Activated T-cell treated with anti-CD3 and anti-CD28 coated beads, Interleukin-2, amount 50 U/mL, for 72 hours (primary cell): ENCODE data around the gene KCNK1. TPM values are rescaled to one million over a fixed set of nuclear protein-coding genes. Genes with fewer than 3 reads are reported as not detected.
A peak's percentile ranks its signal among the peaks of the same experiment; 100 is the strongest.
"Not testable (repeated sequence)": the region's sequence is repeated elsewhere in the genome, so short reads cannot be mapped to it uniquely, and the experiment has no call there.

Experiments used
- ATAC-seq, 2 donors: fragments of 150-1000 bp; cut with Tn5 transposase; replicated peaks in 1 of 2; 2 replicates each; pipeline ENCODE4 v1.10.0; 2021; ENCODE audit warnings: moderate library complexity in 2 of 2, mild to moderate bottlenecking in 1 of 2
- DNase-seq, 2 donors: peaks; one replicate each; pipeline ENCODE4 v3.0.0; 2021 to 2022; ENCODE audit warnings: mixed read lengths in 1 of 2
- H3K27ac Mint-ChIP-seq: one replicate; pipeline ENCODE4 v1.8.0; 2022; ENCODE audit warnings: mild to moderate bottlenecking, moderate library complexity, mixed read lengths
- H3K27me3 Mint-ChIP-seq: one replicate; pipeline ENCODE4 v1.8.0; 2022; ENCODE audit warnings: low read depth, mixed read lengths
- H3K36me3 Mint-ChIP-seq, 2 donors: one replicate each; pipeline ENCODE4 v1.8.0; 2022; ENCODE audit warnings: mixed read lengths in 2 of 2, mild to moderate bottlenecking in 1 of 2; ENCODE audit not compliant: insufficient read depth in 2 of 2
- H3K4me1 Mint-ChIP-seq: one replicate; pipeline ENCODE4 v1.8.0; 2022; ENCODE audit warnings: low read depth, mixed read lengths
- H3K4me3 Mint-ChIP-seq, 2 donors: one replicate each; pipeline ENCODE4 v1.8.0; 2022; ENCODE audit warnings: mild to moderate bottlenecking in 2 of 2, mixed read lengths in 2 of 2, moderate library complexity in 2 of 2
- H3K9me3 Mint-ChIP-seq, 2 donors: one replicate each; pipeline ENCODE4 v1.8.0; 2022; ENCODE audit warnings: mixed read lengths in 2 of 2
- total RNA-seq, 2 donors: library from RNA; stranded (reverse); gene quantifications; one replicate each; pipeline ENCODE4 v1.2.3, GENCODE V29; 2022

Gene KCNK1
- total RNA-seq, 2 donors from 2014 or later, result 0.43 to 5.9 TPM

DNA sequence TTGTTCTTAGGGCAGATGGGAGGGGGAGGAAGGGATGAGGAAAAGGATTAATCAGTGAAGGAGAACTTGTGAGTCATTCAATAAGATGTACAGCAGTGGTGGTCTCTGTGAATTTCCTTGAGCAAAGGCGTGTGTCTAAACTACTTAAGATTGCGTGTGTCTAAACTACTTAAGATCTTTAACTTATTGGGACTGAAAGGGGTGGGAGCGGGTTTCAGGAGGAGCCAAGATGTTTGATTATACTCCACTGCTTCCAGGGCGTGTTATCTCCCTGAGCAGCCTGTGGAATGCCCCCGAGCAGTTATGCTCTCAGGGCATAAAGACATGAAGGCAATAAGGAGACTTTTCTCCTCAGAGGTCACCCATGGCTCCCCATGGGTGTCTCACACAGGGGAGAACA lies 2.5 kb upstream of the KCNK1 start:
- not testable (repeated sequence) for H3K9me3 Mint-ChIP-seq, DNase-seq, H3K27ac Mint-ChIP-seq, H3K4me3 Mint-ChIP-seq, ATAC-seq, H3K36me3 Mint-ChIP-seq
- Mint-ChIP-seq H3K4me1 (peaks cover 13% of the 10 kb centered on the region), H3K27me3 (peaks cover 78% of the 10 kb centered on the region)

DNA sequence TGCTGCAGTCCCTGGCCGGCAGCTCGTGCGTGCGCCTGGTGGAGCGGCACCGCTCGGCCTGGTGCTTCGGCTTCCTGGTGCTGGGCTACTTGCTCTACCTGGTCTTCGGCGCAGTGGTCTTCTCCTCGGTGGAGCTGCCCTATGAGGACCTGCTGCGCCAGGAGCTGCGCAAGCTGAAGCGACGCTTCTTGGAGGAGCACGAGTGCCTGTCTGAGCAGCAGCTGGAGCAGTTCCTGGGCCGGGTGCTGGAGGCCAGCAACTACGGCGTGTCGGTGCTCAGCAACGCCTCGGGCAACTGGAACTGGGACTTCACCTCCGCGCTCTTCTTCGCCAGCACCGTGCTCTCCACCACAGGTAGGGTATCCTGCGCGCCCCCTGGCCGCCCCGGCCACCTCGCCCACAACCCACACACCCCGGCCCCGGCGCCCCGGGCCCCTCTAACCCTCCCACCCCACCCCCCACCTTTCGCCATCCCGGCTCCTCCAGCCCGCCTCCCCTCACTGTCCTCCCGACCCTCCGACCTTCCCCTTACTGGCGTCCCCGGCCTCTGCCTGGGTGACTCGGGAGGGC lies 352 bp downstream of the KCNK1 start:
- DNase-seq (peak in 1 of 2 donors; percentile 15), ATAC-seq (peak; percentile 27 to 54)
- Mint-ChIP-seq H3K27ac (peak overlapping the region; percentile 49), H3K27me3 (peaks cover 79% of the 10 kb centered on the region), H3K9me3 (no peaks in the 10 kb centered on the region), H3K36me3 (peaks cover 0 to 3% of the 10 kb centered on the region in 2 donors), H3K4me1 (peaks cover 13% of the 10 kb centered on the region), H3K4me3 (peak overlapping the region; percentile 73 to 88)

DNA sequence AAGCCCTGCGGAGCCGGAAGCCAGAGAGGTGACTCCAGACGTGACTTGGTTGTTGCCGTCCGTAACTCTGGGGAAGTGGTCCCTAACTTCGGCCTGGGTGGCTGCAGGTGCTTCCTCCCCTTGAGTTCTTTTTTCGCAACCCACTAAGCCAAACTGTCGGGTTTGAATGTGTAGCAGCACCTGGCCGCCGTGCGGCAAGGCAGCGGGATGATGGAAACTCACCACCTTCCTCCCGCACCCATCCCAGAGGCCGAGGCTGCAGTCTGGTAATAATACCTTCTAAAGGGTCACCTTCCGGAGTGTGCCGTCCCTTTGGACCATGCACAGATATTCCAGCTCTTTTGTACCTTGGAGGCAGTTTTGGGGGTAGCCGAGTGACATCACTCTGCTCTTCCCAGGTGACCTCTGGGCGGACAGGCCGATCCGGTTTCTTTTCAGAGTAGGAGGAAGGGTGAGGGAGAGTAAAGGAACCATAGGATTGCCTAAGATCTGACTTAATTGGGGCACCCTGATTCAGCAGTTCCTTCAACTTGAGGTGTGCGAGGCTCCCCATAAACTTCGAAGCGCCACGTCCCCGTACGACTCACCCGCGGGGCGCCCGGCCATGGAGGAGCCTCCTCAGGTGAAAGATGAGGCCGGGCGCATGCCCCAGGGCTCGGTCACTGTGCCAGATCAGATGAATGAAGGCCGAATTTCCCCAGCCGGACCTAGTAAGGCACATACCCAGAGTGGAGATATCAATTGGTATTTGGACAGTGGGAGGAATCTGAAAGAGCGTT lies 1.0 kb downstream of the KCNK1 start:
- peak in 1 of 2 donors; percentile 23 for DNase-seq
- peaks cover 0 to 3% of the 10 kb centered on the region in 2 donors for H3K36me3 Mint-ChIP-seq
- peak overlapping the region; percentile 73 to 82 for H3K4me3 Mint-ChIP-seq
- no peaks in the 10 kb centered on the region for H3K9me3 Mint-ChIP-seq
- peak overlapping the region; percentile 49 for H3K27ac Mint-ChIP-seq
- H3K27me3 Mint-ChIP-seq, result peaks cover 73% of the 10 kb centered on the region
- peaks cover 13% of the 10 kb centered on the region for H3K4me1 Mint-ChIP-seq
- peak; percentile 24 to 59 for ATAC-seq

DNA sequence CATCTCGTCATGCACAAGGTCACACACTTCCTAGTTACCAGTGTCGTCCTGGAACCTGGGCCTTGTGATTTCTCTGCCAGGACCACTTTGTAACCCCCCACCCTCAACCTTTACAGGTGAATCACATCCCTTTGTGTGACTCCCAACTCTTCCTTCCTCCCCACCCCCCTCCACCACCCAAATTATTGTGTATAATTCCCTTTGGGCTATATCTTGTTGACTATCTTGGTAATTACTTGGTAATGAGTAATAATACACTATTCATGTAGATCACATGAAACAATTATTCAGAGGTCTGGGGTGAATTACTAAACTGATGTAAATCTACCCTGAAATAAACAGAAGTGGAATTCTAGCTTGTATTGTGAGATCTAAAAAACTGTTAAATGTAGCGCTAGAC lies 1.7 kb downstream of the KCNK1 start:
- H3K9me3 Mint-ChIP-seq, result no peaks in the 10 kb centered on the region
- H3K27me3 Mint-ChIP-seq, result peaks cover 70% of the 10 kb centered on the region
- ATAC-seq, result no peak
- H3K36me3 Mint-ChIP-seq, result peaks cover 0 to 3% of the 10 kb centered on the region in 2 donors
- no peak overlapping the region for H3K27ac Mint-ChIP-seq
- DNase-seq, result no peak
- H3K4me1 Mint-ChIP-seq, result peaks cover 13% of the 10 kb centered on the region
- H3K4me3 Mint-ChIP-seq, result peak overlapping the region in 1 of 2 donors; percentile 82

DNA sequence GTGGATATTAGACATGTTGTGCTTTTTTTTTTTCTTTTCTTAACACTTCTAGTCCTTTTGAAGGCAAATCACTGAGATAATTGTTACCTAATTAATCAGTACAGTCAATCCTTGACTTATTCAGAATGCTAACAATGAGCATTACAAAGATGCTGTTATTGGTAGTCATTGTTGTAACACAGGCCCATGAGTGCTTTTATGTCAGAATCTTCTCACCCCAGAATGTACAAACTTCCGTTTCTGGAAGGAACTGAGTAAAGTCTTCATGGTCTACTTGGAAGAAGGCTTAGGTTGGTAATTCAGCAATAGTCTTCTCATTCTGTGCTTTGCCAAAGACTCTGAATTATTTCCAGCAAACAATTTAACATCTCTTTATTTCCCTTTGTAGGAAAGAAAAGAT lies 3.1 kb downstream of the KCNK1 start:
- H3K36me3 Mint-ChIP-seq, result peaks cover 0 to 3% of the 10 kb centered on the region in 2 donors
- peaks cover 59% of the 10 kb centered on the region for H3K27me3 Mint-ChIP-seq
- ATAC-seq, result no peak
- H3K27ac Mint-ChIP-seq, result peak overlapping the region; percentile 46
- H3K9me3 Mint-ChIP-seq, result no peaks in the 10 kb centered on the region
- H3K4me3 Mint-ChIP-seq, result peak overlapping the region in 1 of 2 donors; percentile 39
- H3K4me1 Mint-ChIP-seq, result peaks cover 10% of the 10 kb centered on the region
- no peak for DNase-seq

DNA sequence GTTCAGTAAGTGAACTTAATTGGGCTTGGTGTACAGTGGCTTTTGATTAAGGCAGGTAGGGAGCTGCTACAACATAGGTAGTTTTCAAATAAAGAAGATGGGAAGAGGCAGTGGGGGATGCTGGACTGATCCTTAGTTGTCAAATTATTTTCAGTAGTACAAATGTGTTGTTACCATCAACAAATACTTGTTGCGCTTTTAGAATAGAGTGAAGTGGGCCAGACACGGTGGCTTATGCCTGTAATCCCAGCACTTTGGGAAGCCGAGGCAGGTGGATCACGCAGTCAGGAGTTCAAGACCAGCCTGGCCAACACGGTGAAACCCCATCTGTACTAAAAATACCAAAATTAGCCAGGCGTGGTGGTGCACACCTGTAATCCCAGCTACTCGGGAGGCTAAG lies 5.5 kb downstream of the KCNK1 start:
- not testable (repeated sequence) for ATAC-seq, H3K36me3 Mint-ChIP-seq, H3K9me3 Mint-ChIP-seq, H3K4me3 Mint-ChIP-seq, DNase-seq, H3K27ac Mint-ChIP-seq, H3K4me1 Mint-ChIP-seq
- H3K27me3 Mint-ChIP-seq, result peaks cover 55% of the 10 kb centered on the region

DNA sequence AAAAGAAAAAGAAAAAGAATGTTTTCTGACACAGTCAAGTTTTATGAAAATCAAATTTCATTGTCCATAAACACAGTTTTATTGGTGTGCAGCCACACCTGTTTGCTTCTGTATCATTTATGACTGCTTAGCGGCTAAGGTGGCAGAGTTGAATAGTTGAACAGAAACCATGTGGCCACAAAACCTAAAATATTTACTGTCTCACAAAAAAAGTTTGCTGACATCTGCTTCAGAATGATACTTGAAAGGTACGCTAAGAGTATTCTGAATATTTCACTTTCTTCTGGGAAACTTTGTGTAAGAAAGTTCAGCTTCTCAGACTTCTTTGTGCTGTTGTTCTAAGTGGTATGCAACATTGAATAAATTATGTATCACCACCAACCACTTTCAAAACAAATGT lies 6.2 kb downstream of the KCNK1 start:
- peak in 1 of 2 donors; percentile 65 for ATAC-seq
- peaks cover 49% of the 10 kb centered on the region for H3K27me3 Mint-ChIP-seq

DNA sequence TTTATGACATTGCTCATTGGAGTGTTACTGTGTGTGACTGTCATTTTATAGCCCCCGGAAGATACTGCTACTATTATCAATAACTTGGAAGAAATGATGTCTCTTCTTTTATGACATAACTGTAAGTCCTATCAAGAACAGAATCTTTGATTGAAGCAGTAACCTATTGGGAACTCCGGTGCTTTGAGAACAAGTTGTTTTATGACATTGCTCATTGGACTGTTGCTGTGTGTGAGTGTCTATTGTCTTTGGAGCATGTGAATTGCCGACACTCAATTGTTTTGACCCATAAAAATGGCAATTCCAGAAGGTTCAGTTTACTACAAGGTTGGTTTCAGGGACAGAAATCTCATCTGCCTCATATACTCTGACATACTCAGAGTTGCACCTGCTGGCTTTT lies 8.0 kb downstream of the KCNK1 start:
- ATAC-seq, result no peak
- H3K4me1 Mint-ChIP-seq, result no peaks in the 10 kb centered on the region
- no peak overlapping the region for H3K4me3 Mint-ChIP-seq
- H3K27ac Mint-ChIP-seq, result no peak overlapping the region
- no peaks in the 10 kb centered on the region for H3K9me3 Mint-ChIP-seq
- peaks cover 30% of the 10 kb centered on the region for H3K27me3 Mint-ChIP-seq
- no peak for DNase-seq
- no peaks in the 10 kb centered on the region for H3K36me3 Mint-ChIP-seq

More for the DNA sequence above, 6.2 kb downstream of the KCNK1 start:
- H3K9me3 Mint-ChIP-seq, result no peaks in the 10 kb centered on the region
- no peak overlapping the region for H3K27ac Mint-ChIP-seq
- H3K4me3 Mint-ChIP-seq, result no peak overlapping the region
- DNase-seq, result no peak
- peaks cover 0 to 2% of the 10 kb centered on the region in 2 donors for H3K36me3 Mint-ChIP-seq
- H3K4me1 Mint-ChIP-seq, result peaks cover 2% of the 10 kb centered on the region

DNA sequence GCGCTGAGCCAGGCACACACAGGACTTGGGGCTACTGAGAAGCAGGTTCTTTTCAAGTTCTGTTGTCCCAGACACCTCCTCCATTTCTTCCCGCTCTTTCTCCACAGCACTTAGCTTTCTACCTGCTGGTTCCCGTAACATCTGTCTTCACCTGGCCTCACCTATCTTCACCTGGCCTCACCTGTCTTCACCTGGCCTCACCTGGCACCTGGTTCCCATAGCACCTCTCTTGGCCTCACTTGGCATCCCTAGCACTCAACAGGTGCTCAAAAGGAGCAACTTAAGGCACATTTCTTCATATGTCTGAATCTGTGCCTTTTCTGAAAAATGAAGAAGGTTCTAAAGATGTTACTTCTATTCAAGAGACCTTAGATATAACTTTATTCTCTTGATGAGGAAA lies 10.4 kb downstream of the KCNK1 start:
- DNase-seq (no peak), ATAC-seq (no peak)
- Mint-ChIP-seq H3K27ac (no peak overlapping the region), H3K4me1 (no peaks in the 10 kb centered on the region), H3K27me3 (peaks cover 22% of the 10 kb centered on the region), H3K9me3 (no peaks in the 10 kb centered on the region), H3K36me3 (no peaks in the 10 kb centered on the region), H3K4me3 (no peak overlapping the region)

DNA sequence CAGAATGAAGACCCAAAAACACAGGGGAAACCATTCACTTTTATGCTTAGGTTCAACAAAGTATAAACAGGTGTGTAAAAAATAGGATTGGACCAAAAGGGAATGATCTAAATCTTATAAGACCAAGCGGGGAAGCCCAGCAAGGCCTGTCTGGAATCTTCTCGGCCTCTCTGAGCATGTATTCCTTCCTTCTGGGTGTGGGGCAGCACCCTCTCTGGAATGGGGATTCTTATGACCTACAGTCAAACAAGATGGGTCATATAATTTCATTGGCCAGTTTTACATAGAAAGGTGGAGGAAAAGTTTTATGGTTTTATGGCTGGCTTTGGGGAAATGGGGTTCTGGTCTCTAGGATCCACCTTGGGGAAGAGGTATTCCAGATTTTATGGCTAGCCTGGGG lies 11.2 kb downstream of the KCNK1 start:
- DNase-seq (no peak), ATAC-seq (no peak)
- Mint-ChIP-seq H3K36me3 (no peaks in the 10 kb centered on the region), H3K4me3 (no peak overlapping the region), H3K9me3 (no peaks in the 10 kb centered on the region), H3K27ac (no peak overlapping the region), H3K4me1 (no peaks in the 10 kb centered on the region), H3K27me3 (peaks cover 23% of the 10 kb centered on the region)

DNA sequence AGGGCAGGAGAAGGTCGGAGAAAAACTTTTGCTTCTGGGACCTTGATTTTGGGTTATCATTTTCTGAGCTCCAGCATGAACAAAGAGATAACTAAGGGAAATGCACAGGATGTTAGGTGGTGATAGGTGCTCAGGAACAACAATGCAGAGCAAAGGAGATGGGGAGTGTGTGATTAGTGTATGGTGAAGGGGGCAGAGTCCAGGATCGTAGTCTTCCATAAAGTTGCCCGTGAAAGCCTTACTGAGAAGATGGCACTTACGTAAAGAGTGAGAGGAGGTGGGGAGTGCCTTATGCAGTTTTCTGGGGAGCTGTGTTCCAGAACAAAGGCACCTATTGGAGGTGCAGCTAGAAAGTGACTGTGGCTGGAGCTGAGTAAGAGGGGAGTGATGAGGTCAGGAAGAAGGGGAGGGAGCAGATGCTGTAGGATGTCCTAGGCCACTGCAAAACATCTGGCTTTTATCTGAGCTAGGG lies 11.6 kb downstream of the KCNK1 start:
- no peak overlapping the region for H3K27ac Mint-ChIP-seq
- DNase-seq, result no peak
- no peaks in the 10 kb centered on the region for H3K36me3 Mint-ChIP-seq
- H3K27me3 Mint-ChIP-seq, result peaks cover 23% of the 10 kb centered on the region
- H3K4me1 Mint-ChIP-seq, result no peaks in the 10 kb centered on the region
- no peaks in the 10 kb centered on the region for H3K9me3 Mint-ChIP-seq
- ATAC-seq, result no peak
- H3K4me3 Mint-ChIP-seq, result no peak overlapping the region

DNA sequence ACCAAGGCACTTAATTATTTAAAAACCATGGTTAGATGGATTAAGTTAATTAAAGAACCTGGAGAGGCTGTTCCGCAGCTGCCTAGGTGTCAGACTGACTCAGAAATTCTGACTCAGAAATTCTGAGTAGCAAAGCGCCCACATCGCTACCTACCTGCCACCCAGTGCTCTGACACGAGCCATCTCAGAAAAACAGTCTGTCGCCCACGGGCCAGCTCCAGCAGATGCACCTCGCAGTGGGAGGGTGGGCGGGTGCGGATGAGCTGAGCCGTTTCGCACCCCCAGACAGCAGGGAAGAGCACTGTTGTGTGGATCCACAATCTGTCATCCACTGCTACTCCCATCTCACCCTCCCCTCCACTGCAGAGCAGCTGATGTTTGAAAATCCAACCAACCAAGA lies 13.5 kb downstream of the KCNK1 start:
- Mint-ChIP-seq H3K36me3 (no peaks in the 10 kb centered on the region), H3K4me1 (no peaks in the 10 kb centered on the region), H3K27ac (no peak overlapping the region), H3K9me3 (no peaks in the 10 kb centered on the region), H3K27me3 (peaks cover 18% of the 10 kb centered on the region), H3K4me3 (peak overlapping the region in 1 of 2 donors; percentile 35)
- DNase-seq (peak; percentile 34 to 59), ATAC-seq (peak; percentile 75 to 87)

DNA sequence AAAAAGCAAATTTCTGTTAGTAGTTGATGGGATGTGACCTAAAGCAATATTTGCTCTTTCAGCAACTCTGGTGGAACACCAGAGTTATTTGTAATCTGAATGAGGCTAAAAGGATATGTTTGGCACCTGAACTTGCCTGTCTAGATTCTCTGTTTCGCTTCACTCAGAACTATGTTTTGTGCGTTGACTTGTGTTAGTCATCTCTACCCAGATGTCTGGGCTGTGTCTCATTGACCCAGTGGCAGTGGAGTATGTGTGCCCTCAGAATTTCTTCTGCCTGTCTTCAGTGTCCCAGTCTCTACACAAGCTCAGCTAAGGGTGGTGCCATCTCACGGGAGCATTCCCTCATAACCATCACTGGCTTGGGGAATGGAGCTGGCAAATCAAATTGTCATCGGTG lies 13.9 kb downstream of the KCNK1 start:
- no peaks in the 10 kb centered on the region for H3K4me1 Mint-ChIP-seq
- H3K4me3 Mint-ChIP-seq, result peak overlapping the region in 1 of 2 donors; percentile 35
- DNase-seq, result peak in 1 of 2 donors; percentile 40
- peak; percentile 89 to 96 for ATAC-seq
- no peaks in the 10 kb centered on the region for H3K9me3 Mint-ChIP-seq
- peaks cover 18% of the 10 kb centered on the region for H3K27me3 Mint-ChIP-seq
- no peak overlapping the region for H3K27ac Mint-ChIP-seq
- no peaks in the 10 kb centered on the region for H3K36me3 Mint-ChIP-seq
